GM21786 (cell line): Measurements from ENCODE around the gene ZAR1L.

Experiments used
- ATAC-seq: cut with Tn5 transposase; IDR thresholded peaks from one replicate; pipeline ENCODE4 v1.9.1; 2021; ENCODE audit not compliant: unreplicated experiment

Gene ZAR1L

GRCh38 chr13:32302461-32302860, 12.7 kb downstream of the ZAR1L start:
- ATAC-seq, result no peak

- no peak for ATAC-seq
Observed at GRCh38 chr13:32300920-32301319, 14.2 kb downstream of the ZAR1L start.

GRCh38 chr13:32300406-32300805, 14.8 kb downstream of the ZAR1L start:
- ATAC-seq, result no peak

GRCh38 chr13:32299893-32300292, 15.3 kb downstream of the ZAR1L start:
- ATAC-seq, result no peak

GRCh38 chr13:32298695-32299094, 16.5 kb downstream of the ZAR1L start:
- ATAC-seq, result no peak

- no peak for ATAC-seq
Observed at GRCh38 chr13:32297206-32297605, 18.0 kb downstream of the ZAR1L start.

- ATAC-seq, result no peak
Observed at GRCh38 chr13:32285633-32285965, 29.6 kb downstream of the ZAR1L start.

- ATAC-seq, result no peak
Observed at GRCh38 chr13:32284927-32285632, 30.1 kb downstream of the ZAR1L start.

- no peak for ATAC-seq
Observed at GRCh38 chr13:32282096-32282711, 33.0 kb downstream of the ZAR1L start.

GRCh38 chr13:32281096-32281495, 34.1 kb downstream of the ZAR1L start:
- no peak for ATAC-seq

- ATAC-seq, result no peak
Observed at GRCh38 chr13:32278426-32278825, 36.7 kb downstream of the ZAR1L start.

- ATAC-seq, result no peak
Observed at GRCh38 chr13:32277839-32278238, 37.3 kb downstream of the ZAR1L start.

- ATAC-seq, result no peak
Observed at GRCh38 chr13:32272021-32272683, 43.0 kb downstream of the ZAR1L start.

- ATAC-seq, result no peak
Observed at GRCh38 chr13:32267836-32268439, 47.2 kb downstream of the ZAR1L start.

GRCh38 chr13:32266130-32266529, 49.0 kb downstream of the ZAR1L start:
- ATAC-seq, result no peak

- ATAC-seq, result no peak
Observed at GRCh38 chr13:32265726-32266125, 49.4 kb downstream of the ZAR1L start.

GRCh38 chr13:32264407-32264806, 50.8 kb downstream of the ZAR1L start:
- no peak for ATAC-seq

- no peak for ATAC-seq
Observed at GRCh38 chr13:32262619-32263018, 52.5 kb downstream of the ZAR1L start.

- ATAC-seq, result no peak
Observed at GRCh38 chr13:32262165-32262564, 53.0 kb downstream of the ZAR1L start.

GRCh38 chr13:32261567-32261966, 53.6 kb downstream of the ZAR1L start:
- no peak for ATAC-seq

GRCh38 chr13:32259116-32259515, 56.0 kb downstream of the ZAR1L start:
- no peak for ATAC-seq

- no peak for ATAC-seq
Observed at GRCh38 chr13:32257649-32258048, 57.5 kb downstream of the ZAR1L start.
